HG02981 (cell line): ENCODE data around the gene MAGED2.
"Not testable (repeated sequence)": the region's sequence is repeated elsewhere in the genome, so short reads cannot be mapped to it uniquely, and the experiment has no call there.

Source experiments
- ATAC-seq: cut with Tn5 transposase; IDR thresholded peaks from one replicate; pipeline ENCODE4 v1.9.1; 2021; ENCODE audit warnings: mild to moderate bottlenecking, moderate library complexity; ENCODE audit not compliant: unreplicated experiment

Gene MAGED2, protein sequence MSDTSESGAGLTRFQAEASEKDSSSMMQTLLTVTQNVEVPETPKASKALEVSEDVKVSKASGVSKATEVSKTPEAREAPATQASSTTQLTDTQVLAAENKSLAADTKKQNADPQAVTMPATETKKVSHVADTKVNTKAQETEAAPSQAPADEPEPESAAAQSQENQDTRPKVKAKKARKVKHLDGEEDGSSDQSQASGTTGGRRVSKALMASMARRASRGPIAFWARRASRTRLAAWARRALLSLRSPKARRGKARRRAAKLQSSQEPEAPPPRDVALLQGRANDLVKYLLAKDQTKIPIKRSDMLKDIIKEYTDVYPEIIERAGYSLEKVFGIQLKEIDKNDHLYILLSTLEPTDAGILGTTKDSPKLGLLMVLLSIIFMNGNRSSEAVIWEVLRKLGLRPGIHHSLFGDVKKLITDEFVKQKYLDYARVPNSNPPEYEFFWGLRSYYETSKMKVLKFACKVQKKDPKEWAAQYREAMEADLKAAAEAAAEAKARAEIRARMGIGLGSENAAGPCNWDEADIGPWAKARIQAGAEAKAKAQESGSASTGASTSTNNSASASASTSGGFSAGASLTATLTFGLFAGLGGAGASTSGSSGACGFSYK

DNA sequence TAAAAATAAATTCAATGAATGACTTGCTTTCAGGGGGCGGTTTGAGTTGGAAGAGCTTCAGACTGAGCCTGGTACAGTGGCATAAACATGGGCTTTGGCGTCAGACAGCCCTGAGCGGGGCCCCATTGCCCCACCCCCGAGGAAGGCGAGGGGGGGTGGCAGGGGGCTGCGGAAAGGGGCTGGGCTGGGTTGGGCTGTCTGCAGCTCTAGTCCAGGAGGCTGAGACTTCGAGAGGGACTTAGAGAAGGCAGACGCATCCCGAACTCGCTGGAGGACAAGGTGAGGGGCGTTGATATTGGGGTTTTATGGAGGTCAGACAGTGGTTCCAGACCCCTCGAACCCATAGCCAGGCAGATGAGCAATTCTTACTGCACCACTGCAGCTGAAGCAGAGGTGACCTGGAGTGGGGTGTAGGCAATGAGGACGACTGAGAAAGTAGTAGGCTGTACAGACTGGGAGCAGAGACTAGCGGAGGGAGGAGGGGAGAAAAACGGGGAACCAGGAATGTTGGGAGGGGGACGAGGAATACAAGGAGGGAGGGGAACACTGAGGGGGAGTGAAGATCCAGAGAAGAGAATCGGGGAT is at the start of gene MAGED2:
Gene MAGED2 (plus strand): TSS at position 222 of the 585 bp plus-strand sequence. CDS start 1,587 bp downstream, outside the sequence.
- no peak for ATAC-seq

DNA sequence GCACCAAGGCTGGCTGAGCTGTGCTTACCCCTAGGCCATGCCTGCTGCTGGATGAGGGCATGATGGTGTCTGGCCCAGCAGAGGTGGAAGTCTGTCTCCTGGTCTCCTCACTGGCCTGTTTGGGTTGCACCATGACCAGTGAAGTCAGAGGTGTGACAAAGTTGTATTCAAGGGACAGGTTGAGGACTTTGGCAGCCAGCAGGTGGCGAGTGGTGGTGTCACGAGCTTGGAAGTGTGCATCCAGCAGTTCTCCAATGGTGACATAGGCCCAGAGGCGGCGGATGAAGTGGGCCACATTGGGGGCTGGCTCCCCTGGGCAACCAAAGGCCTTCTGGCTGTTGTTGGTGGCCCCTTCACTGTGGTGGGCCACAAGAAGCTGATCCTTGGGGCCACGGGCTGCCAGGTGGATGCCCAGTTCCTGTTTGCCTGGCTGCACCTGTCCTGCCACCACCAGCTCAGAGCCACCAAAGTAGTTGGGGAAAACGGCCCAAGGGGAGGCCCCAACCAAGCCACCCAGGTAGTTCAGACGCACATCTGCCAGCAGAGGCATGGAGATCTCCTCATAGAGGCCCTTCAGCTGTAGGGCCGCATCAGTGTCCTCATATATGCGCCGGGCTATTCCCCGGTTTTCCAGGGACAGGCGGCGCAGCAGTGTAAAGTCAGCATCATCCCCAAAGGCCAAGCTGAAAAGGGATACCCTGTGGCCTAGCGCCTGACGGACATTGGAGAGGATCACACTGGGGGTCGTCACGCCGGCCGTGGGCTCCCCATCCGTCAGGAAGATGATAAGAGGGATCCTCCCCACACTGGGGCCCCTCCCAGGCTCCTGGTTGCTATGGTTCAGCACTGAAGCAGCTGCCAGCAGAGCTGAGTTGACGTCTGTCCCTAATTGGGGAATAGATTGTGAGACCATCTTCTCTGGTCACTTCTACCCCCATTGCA is 49.2 kb upstream of the MAGED2 start:
- no peak for ATAC-seq

DNA sequence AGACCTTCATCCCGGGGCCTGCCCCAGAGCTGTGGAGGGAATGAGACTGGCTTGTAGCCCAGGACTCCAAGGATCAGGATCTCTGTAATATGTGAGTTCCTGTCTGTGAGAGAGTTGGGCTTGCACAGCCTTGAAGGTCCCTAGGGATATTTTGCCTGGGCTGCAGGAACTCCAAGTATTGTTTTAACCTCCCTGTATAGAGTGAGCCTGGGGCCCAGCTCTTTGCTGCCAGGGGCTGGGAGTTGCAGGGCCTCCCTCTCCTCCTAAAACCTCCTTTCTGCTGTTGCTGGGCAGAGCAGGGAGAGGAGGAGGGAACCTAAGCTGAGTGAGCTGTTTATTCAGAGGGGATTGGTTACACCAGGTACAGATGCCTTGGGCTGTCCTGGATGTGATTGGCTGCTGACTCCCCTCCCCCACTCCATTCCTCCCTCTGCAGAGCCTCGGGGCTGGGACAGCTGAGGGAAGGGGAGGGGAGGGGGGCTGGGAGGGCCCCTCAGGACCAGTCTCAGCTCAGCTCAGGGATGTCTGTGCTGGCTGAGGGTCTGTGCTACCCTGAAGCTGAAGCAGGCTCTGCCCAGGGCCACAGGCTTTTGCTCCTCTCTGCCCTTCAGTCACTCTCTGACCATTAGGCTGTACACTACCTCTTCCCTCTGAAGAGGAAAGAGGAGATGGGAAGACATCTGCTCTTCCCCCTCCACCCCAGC is 33.0 kb upstream of the MAGED2 start:
- ATAC-seq, result not testable (repeated sequence)

DNA sequence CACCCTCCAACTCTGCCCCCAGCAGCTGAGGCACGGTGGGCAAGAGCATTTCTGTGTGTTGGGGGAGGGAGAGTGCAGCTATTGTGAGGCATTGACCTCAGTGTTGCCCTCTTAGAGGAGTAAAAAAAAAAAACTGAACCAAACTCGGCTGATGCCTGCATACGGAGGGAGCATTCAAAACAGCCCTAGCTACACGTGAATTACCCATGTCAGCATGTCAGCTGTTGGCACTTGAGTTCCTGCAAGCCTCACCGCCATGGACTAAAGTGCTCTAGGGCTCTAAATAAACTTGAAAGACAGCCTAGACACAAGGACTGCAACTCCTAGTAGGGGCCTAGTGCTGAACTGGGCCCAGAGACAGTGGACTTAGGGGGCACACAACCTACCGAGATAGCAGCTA is 31.5 kb upstream of the MAGED2 start:
- ATAC-seq, result no peak

DNA sequence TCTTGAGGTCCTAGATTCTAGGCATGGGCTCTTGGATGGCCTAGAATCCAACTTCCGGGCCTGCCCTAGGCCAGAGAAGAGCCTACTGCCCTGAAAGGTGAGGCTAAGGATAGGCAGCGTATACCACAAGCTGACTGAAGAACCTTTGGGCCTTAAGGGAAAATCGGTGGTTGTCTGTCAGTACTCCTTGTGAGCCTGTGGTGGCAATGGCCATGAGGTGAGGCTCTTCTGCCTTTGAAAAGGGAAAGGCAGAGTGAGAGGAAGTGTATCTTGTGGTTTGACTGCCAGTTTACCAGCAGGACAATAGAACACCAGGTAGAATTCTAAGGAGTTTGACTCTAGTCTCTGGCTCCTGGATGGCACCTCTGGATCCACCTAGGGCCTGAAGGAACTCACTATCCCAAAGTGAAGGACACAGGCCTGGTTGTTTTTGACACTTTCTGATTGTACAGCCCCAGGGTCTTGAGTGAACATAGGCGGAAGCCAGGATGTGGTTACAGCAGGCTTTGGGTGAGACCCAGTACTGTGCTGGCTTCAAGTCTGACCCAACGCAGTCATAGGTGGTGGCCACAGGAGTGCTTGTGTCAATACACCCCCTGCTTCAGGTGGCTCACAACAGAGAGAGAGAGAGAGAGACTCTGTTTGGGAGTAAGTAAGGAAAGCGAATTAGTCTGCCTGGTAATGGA is 30.4 kb upstream of the MAGED2 start:
- no peak for ATAC-seq

DNA sequence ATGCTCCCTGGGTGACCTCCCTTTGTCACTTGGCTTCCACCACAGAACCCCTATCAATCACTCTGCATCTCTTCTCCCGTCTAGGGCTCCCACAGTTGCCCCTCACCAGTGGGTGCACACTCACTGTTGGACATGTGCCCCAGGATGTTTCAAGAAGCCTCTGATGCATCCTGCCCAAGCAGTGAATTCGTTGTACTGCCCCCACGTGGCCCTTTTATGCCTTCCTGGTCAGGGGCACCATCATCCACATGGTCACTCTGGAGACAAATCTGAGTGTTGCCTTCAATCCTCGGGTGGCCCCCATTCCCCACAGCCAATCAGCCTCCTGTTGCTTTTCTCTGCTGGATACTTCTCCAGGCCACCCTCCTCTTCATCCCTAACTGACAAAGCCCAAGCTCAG is 21.6 kb upstream of the MAGED2 start:
- ATAC-seq, result no peak

DNA sequence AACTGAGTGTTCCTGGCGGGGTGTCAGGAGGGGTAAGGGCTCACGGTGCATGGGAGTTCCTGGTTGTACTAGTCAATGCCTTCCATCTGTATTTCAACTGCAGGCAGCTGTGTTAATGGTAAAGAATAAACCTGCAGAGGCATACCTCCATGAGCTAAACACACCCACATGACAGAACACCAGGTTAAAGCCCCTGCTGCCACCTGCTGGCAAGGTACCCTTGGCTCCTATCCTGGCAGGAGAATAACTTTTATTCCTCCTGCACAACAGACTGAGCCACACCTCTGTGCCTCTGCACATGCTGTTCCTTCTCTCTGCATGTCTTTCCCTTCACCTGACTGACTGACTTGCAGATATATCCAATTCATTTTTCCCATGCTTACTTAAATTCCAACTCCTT is 20.6 kb upstream of the MAGED2 start:
- peak; percentile 60 for ATAC-seq

DNA sequence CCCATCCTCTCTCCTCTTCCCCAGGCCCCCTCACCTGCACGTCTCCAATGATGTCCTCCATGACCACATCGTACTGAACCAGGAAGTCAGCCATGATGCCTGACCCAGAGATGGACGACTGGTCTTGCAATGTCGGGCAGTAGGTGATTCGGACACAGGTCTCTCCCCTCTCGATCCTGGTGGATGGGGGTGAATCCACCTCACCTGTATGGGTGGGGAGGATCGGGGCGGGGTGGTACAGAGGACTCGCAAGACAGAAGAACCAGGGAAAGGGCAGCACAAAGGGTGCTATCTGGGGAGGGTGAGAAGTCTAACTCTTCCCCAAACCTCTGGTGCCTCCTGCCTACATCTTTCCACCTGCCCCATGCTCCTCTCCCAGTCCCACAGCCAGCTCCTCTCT is 19.1 kb upstream of the MAGED2 start:
- no peak for ATAC-seq

DNA sequence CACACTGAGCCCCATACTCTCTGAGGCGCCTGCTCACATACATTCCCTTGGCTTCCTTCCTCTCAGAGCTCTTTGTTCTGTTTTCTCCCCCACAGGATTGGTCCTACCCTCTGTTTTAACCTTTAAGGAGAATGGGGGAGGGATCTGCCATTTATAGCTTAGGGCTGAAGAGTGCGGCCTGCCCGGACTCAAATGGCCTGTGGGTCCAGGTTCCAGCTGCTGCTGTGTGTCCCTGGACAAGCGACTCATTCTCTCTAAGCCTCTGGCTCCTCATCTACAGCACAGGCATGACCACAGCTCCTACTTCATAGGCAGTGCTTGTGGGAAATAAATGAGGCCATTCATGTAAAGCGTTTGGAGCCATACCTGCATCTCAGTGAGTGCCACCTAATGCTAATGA is 18.1 kb upstream of the MAGED2 start:
- not testable (repeated sequence) for ATAC-seq

DNA sequence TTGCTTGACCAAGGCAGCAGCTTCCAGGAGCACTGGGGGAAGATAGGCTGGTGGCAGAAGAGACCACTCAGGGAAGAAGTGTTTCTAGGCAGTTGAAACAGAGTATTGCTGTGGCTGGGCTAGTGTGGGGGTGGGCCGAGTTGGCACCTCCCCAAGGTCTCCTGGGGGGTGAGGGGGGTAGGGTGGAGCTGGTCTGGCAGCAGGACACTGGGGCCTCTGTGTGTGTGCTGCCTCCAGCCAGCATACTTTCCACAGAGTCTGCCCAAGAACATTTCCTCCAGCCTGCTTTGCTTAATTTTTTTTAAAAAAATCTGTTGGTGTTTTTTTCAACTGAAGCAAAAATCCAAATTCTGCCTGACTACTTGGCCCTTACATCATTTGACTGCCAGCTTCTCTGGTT is 13.5 kb upstream of the MAGED2 start:
- ATAC-seq, result no peak

DNA sequence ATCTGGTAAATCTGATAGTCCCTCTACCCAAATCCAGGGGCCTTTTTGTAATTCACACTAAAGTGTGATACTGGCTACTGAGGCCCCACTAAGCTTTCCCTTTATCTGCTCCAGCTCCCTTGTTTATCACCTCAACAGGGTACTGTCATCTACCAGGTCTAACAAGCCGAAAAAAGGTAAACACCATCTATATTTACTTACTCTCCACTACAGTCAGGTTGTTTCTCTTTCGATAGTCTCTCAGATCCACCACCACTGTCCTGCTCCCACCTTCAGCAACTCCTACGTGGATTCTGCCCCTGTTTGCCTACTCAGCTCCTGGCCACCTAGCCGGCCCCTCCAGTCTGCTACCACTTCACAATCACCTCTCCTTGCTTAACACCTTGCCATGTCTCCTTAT is 12.8 kb upstream of the MAGED2 start:
- ATAC-seq, result no peak

DNA sequence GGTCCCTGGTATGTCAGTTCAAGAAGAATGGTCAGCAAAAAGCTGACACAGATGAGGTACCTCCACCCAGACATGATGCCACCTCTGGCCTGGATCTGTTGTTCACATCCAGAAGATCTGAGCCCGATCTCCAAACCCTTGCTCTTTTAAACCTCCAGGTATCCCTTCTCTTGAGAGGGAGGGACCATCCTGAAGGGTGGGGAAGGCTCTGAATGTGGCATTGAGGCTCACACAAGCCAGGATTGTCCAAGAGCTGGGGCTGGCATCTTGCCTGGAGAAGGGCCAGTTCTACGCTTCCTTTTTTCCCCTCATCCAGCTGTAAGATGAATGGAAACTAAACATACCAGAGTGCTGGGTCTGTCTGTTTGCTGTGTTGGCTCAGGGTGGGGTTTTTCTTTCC is 9.4 kb upstream of the MAGED2 start, which contains the start of gene ITIH6:
Gene ITIH6 (minus strand): TSS at position 119 of the 400 bp plus-strand sequence. CDS start 45 bp downstream, at position 74.
- no peak for ATAC-seq

DNA sequence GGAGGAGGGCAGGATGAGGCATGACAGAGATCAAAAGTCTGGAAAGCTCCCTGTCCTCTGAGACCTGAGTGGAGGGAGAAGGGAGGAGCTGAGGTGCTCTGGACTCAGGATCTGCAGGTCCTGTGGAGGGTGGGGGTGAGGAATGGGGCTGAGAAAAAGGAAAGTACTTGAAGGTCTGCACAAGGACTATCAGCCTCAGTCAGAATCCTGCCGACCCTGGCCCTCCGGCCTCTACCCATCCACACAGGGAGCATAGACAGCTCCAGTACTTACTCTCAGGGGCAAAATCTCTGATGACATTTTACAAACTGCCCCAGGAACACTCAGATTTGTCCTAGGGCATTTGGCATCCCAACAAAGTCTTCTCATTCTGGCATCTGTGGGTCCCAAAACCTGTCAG is 8.5 kb upstream of the MAGED2 start:
- ATAC-seq, result no peak

DNA sequence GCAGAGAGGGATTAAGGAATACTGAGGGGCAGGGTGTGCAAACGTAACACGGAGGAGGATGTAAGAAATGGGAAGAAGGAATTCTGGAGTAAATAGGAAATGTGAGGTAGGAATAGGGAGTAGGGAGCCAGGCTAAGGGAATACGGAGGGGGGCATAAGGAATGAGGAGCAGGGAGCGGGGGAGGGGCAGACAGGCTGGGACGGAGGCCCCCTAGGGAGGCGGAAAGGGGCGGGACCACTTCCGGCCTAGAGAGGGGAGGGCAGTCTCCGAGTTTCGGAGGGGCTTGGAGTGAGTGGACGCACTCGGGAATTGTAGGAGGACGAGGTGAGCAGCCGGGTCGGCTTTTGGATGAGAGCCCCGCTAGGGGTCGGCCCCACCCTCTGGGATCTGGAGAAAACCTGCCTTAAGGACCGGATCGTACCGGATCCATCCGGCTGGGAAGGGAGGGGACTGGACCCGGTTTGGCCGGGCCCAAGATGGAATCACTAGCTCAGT is 612 bp downstream of the MAGED2 start:
- ATAC-seq, result peak; percentile 27

DNA sequence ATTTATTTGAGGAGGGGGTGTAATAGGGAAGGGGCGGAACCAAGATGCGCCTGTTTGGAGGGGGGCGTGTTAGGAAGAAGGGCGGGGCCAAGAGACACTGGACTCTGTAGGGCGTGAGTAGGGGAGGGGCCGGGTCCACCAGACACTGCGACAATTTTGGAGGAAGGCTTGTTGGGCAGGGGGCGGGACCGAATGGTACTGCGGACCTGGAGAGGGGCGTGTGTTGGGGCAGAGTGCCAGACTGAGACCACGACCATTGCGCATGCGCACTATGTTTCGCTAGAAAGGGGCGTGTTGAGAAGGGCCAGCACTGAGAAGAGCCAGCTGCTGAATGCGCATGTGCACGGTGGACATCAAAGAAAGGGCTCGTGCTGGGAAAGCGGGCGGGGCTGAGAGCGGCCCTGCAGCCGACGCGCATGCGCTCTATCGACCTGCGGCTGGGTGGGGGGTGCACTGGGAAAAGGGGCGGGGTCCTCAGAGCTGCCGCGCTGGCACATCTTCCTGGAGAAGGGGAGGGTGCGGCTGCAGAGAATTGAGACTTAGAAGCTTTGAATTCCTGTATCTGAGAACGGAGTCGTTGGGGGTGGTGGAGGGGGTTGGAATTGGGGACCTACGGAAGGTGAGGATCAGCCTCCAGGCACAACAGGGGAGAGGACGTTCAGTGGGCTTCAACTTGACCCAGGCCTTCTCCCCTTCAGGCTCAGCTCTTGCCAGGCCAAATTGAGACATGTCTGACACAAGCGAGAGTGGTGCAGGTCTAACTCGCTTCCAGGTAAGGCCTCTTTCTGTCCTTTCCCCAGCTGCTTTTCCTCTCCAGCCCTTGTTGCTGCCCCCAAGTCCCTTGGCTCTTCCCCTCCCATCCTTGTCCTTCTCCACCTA is 1.3 kb downstream of the MAGED2 start:
- ATAC-seq, result peak; percentile 80

DNA sequence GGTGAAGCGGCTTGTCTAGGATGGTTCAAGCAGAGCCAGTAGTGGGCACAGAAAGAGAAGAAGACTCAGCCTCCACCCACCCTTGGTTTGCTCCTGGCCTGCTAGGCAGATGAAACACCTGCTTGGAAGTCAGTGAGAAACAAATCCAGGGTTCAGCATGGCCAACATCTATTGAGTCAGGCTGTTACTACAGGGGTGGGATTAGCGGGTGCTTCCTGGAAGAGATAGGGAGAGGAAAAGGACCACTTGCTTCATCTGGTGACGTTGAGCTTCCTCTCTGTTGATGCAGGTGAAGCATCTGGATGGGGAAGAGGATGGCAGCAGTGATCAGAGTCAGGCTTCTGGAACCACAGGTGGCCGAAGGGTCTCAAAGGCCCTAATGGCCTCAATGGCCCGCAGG is 3.0 kb downstream of the MAGED2 start:
- ATAC-seq, result no peak

DNA sequence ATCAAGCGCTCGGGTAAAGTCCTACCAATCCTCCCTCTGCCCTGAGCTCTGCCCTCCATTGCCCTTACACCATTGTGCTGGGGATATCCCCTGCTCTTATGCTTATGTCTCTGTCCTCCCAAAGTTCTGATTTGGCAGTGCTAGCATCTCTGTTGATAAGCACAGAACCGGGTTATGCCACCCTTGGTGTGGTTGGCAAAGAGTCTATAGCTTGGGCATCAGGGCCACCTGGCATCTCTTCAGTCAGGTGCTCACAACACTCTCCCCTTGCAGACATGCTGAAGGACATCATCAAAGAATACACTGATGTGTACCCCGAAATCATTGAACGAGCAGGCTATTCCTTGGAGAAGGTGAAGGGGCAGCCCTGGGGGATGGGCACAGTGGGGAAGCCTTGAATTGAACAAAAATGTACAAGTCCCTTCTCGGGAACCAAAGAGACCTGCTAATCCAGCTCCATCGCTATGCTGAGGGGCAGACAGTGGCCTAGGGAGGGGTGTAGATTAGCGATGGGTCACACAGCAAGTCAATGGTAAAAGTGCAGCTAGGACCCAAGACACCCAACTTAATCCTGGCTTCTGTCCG is 3.8 kb downstream of the MAGED2 start:
- ATAC-seq, result no peak

DNA sequence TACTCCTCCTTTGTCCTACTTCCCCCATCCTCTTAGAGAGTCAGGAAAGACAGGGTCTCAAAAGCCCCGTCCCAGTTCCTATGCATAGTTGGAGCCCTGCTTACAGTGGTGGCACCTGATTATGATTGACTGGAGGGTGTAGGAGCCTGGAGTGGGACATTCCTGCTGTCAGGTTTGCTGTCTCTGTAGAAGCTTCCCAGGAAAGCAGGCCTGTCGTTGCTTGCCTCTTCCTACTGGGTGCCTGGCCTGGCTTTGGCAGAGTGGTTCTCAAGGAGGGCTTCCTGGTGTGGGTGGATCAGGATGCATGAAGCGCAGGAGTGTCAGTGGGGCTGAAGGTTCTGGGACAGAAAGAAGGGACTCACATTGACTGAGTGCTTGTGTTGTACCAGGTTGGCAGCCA is 4.8 kb downstream of the MAGED2 start:
- no peak for ATAC-seq
